SK-N-MC (cell line): ENCODE data around the gene LENEP.

Experiments
- EZH2 ChIP-seq: fragments of 200-600 bp; sonication (generic); IDR thresholded peaks from one replicate; pipeline ENCODE4 v1.6.1; 2017; ENCODE audit warnings: antibody characterized with exemption
- FOXP2 ChIP-seq: optimal IDR thresholded peaks from 2 replicates; pipeline ENCODE3; 2011; ENCODE audit warnings: mild to moderate bottlenecking, moderate library complexity; ENCODE audit not compliant: insufficient read depth; ENCODE audit errors: extremely low read length, control extremely low read depth
- POLR2AphosphoS5 ChIP-seq: IDR thresholded peaks from 2 replicates; pipeline ENCODE4 v1.6.1; 2012; ENCODE audit warnings: mild to moderate bottlenecking, low read depth, low read length, borderline replicate concordance

GRCh38 chr1:154966111-154966510, 27.3 kb upstream of the LENEP start:
- TF ChIP-seq POLR2AphosphoS5 (no peak), FOXP2 (no peak), EZH2 (no peak)
